GM12873 (cell line): ENCODE measurements around the gene SLC4A1.

Experiments used
- CTCF ChIP-seq: IDR thresholded peaks from 2 replicates; pipeline ENCODE4 v1.5.1; 2012; ENCODE audit warnings: low read depth, mild to moderate bottlenecking, moderate library complexity, low read length, control low read depth; ENCODE audit not compliant: insufficient read depth; ENCODE audit errors: missing control alignments

SLC4A1 gene

GRCh38 chr17:44307387-44308186, 39.7 kb upstream of the SLC4A1 start:
- no peak for TF ChIP-seq CTCF

- no peak for TF ChIP-seq CTCF
Observed at GRCh38 chr17:44304651-44305050, 36.7 kb upstream of the SLC4A1 start.

GRCh38 chr17:44297975-44298374, 30.0 kb upstream of the SLC4A1 start:
- TF ChIP-seq CTCF, result no peak

- TF ChIP-seq CTCF, result no peak
Observed at GRCh38 chr17:44293509-44294226, 25.7 kb upstream of the SLC4A1 start.

GRCh38 chr17:44287651-44288050, 19.7 kb upstream of the SLC4A1 start:
- TF ChIP-seq CTCF, result no peak

- no peak for TF ChIP-seq CTCF
Observed at GRCh38 chr17:44284024-44284400, 16.1 kb upstream of the SLC4A1 start.

- no peak for TF ChIP-seq CTCF
Observed at GRCh38 chr17:44283344-44284023, 15.5 kb upstream of the SLC4A1 start.
